ENCODE data around the gene PIGK.
"Not testable (repeated sequence)": the region's sequence is repeated elsewhere in the genome, so short reads cannot be mapped to it uniquely, and the experiment has no call there.

Gene PIGK

DNA sequence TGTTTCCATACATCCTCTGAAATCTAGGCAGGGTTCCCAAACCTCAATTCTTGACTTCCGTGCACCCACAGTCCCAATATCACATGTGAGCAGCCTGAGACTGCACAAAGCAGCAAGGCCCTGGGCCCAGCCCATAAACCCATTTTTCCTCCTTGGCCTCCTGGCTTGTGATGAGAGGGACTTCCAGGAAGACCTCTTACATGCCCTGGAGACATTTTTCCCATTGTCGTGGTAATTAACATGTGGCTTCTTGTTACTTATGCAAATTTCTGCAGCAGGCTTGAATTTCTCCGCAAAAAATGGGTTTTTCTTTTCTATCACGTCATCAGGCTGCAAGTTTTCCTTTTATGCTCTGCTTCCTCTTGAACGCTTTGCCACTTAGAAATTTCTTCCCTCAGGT, 3.3 kb upstream of the PIGK start:
- no peak overlapping the region for H3K4me3 ChIP-seq
- H3K9me3 ChIP-seq: no peaks in the 10 kb centered on the region
- H3K4me1 ChIP-seq: peaks cover 11% of the 10 kb centered on the region
- H3K27me3 ChIP-seq (ENCODE audit: low read depth): peaks cover 2% of the 10 kb centered on the region; the same call in 1 of the 2 replicates
- DNase-seq (ENCODE audit: low spot score in 2 of 2): peak in 1 of 2 experiments; percentile 38
- in situ Hi-C loops (cut with MboI; ENCODE audit: low sequenced_read_pairs): no loop called here
- H3K36me3 ChIP-seq (replicated peaks): peaks cover 3% of the 10 kb centered on the region; the same call in 1 of the 2 replicates

DNA sequence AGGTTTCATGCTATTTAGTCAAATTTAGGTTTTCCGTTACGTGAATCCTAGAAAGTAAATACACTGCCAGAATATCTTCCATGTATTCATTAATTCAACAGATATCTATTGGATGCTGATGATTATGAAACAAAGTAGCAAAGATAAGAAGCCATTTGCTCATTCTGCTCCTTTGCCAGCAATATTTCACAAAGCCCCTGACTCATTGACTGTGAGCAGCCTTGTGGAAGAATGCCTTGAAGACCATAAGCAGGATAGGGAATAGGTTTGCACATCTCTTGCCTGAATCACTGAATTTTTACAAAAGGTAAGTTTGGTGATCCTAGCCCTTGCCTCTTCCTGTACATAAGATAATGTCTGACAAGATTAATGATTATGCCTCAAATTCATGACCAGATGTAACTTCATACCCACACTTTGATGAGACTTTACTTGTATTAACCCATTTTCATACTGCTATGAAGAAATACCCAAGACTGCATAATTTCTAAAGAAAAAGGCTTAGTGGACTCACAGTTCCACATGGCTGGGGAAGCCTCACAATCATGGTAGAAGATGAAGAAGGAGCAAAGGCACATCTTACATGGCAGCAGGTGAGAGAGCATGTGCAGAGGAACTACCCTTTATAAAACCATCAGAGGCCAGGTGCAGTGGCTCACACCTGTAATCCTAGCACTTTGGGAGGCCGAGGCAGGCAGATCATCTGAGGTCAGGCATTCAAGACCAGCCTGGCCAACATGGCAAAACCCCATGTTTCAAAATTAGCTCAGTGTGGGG, 1.6 kb upstream of the PIGK start:
- in situ Hi-C loops (cut with MboI; ENCODE audit: low sequenced_read_pairs): no loop called here

DNA sequence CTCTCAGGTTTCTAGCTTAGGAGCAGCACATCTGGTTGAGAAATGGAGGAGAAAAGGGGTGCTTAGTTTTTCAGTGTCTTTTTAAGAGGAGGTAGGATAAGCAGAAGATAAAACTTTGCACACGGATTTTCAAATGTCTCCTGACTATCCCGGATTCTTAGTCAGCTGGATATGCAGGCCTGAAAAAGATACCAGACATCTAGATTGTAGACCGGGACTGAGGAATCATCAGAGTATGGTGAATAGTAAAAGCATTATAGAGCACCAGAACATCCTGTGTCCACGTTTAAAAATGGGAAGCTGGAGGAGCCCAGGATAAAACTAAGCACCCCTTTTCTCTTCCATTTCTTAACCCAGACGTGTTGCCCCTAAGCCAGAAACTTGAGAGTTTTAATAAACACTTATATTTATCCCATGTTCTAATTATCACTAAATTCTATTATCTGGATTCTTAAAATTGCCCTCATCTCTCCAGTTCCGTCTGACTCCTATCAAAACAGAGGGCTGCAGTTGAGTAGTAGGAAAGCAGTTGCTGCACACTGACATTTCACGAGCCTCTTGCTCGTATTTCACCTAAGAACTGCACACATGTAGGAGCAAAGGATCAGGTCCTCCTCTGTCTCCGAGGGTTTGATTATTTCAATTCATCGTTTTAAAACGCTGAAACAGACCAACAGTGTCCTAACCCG, 609 bp downstream of the PIGK start:
- H3K36me3 ChIP-seq (replicated peaks): peaks cover 3% of the 10 kb centered on the region; the same call in 1 of the 2 replicates
- peak overlapping the region; percentile 57 for H3K4me3 ChIP-seq
- no peaks in the 10 kb centered on the region for H3K9me3 ChIP-seq
- DNase-seq (ENCODE audit: low spot score in 2 of 2): no peak
- in situ Hi-C loops (cut with MboI; ENCODE audit: low sequenced_read_pairs): no loop called here
- peaks cover 18% of the 10 kb centered on the region for H3K4me1 ChIP-seq
- H3K27me3 ChIP-seq (ENCODE audit: low read depth): no peaks in the 10 kb centered on the region

More for the DNA sequence above, 1.6 kb upstream of the PIGK start:
- Histone ChIP-seq H3K4me3 (no peak overlapping the region), H3K4me1 (peaks cover 12% of the 10 kb centered on the region), H3K9me3 (no peaks in the 10 kb centered on the region), H3K27me3 (ENCODE audit: low read depth) (no peaks in the 10 kb centered on the region), H3K36me3 (replicated peaks) (peaks cover 3% of the 10 kb centered on the region; the same call in 1 of the 2 replicates)
- DNase-seq (ENCODE audit: low spot score in 2 of 2): no peak

DNA sequence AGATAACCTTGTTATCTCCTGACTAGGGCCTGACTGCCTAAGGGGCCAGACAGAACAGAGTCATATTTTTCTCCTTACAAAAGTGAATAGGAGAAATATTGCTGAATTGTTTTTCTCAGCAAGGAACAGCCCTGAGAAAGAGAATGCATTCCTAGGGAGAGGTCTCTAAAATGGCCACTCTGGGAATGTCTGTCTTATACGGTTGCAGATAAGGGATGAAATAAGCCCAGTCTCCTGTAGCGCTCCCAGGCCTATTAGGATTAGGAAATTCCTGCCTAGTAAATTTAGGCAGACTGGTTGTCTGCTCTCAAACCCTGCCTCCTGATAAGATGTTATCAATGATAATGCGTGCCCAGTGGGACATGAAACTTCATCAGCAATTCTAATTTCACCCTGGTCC, 15.2 kb downstream of the PIGK start:
- H3K9me3 ChIP-seq; H3K27me3 ChIP-seq (ENCODE audit: low read depth); DNase-seq (ENCODE audit: low spot score in 2 of 2); in situ Hi-C loops (cut with MboI; ENCODE audit: low sequenced_read_pairs); H3K4me1 ChIP-seq; H3K36me3 ChIP-seq (replicated peaks); H3K4me3 ChIP-seq: not testable (repeated sequence)

DNA sequence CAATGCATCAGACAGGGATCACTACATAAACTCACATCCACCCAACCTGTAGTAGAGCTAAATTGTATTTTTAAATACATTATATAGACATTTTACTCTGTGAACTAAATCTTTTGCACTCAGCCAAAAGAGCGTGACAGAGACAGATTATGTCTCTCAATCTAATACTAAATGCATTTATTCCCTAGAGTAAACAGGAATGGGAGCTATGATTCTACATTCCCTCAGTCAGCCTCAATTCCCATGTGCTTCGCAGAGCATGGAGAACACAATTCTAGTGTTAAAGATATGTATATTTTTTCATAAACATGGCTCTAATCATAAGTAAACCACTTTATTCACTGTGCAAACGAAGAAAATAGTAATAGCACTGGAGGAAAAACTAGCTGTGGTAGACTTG, 16.5 kb downstream of the PIGK start:
- Histone ChIP-seq H3K4me3 (no peak overlapping the region), H3K9me3 (no peaks in the 10 kb centered on the region), H3K4me1 (no peaks in the 10 kb centered on the region), H3K27me3 (ENCODE audit: low read depth) (no peaks in the 10 kb centered on the region), H3K36me3 (replicated peaks) (no peaks in the 10 kb centered on the region)
- in situ Hi-C loops (cut with MboI; ENCODE audit: low sequenced_read_pairs): no loop called here
- no peak for DNase-seq (ENCODE audit: low spot score in 2 of 2)

DNA sequence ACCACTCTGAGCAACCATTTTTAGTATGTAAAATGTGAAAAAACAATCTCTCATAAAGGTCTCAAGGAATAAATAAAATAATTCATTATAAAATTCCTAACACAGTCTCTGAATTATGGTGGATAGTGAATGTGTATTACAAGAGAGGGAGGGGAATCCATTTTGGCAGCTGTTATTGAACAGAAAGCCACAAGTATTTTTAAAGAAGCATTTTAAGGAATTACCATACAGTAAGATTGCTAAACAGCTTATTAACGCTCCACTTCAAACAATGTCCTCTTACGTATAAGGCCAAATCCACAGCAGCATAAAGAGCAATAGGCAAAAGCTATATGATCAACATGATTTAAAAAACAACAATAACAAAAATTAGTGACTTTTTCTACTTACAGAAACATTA, 18.4 kb downstream of the PIGK start:
- Histone ChIP-seq H3K4me3 (no peak overlapping the region), H3K4me1 (no peaks in the 10 kb centered on the region), H3K36me3 (replicated peaks) (no peaks in the 10 kb centered on the region), H3K27me3 (ENCODE audit: low read depth) (no peaks in the 10 kb centered on the region), H3K9me3 (no peaks in the 10 kb centered on the region)
- DNase-seq (ENCODE audit: low spot score in 2 of 2): no peak
- in situ Hi-C loops (cut with MboI; ENCODE audit: low sequenced_read_pairs): no loop called here

DNA sequence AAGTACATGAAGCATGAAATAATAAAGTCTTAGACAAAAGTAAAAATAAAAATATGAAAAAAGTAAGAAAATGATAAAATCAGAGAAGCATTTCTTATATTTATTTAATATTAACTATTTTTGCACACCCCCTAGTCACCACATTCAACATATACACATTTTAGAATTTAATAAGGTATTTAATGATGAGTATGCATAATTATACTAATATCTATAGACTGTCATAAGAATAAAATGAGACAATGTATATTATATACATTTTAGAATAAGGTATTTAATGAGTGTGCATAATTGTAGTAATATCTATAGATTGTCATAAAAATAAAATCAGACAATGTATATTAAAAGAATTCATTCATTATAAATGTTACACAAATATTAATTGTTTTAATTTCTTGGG, 18.9 kb downstream of the PIGK start:
- Histone ChIP-seq H3K36me3 (replicated peaks) (no peaks in the 10 kb centered on the region), H3K4me1 (no peaks in the 10 kb centered on the region), H3K4me3 (no peak overlapping the region), H3K27me3 (ENCODE audit: low read depth) (no peaks in the 10 kb centered on the region), H3K9me3 (no peaks in the 10 kb centered on the region)
- in situ Hi-C loops (cut with MboI; ENCODE audit: low sequenced_read_pairs): no loop called here
- no peak for DNase-seq (ENCODE audit: low spot score in 2 of 2)

DNA sequence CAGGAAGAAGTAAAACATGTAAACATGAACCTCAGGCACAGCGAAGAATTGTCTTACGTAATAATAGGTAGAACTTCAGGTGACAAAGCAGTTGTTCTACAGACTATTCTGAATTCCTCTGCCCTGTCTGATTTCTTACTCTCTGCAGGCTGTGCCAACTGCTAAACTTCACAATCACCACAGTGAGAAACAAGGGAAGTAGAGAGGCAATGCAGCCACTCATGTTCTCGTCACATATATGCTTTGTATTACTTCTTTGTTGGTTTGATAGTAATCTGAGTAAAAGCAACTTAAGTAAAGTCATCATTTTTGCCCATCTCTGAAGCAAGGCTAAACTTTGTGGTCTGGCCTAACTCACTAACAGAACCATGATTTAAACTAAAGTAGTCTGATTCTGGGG, 21.9 kb downstream of the PIGK start:
- H3K4me1 ChIP-seq: no peaks in the 10 kb centered on the region
- H3K4me3 ChIP-seq: no peak overlapping the region
- no peaks in the 10 kb centered on the region for H3K9me3 ChIP-seq
- in situ Hi-C loops (cut with MboI; ENCODE audit: low sequenced_read_pairs): no loop called here
- H3K27me3 ChIP-seq (ENCODE audit: low read depth): no peaks in the 10 kb centered on the region
- no peaks in the 10 kb centered on the region for H3K36me3 ChIP-seq (replicated peaks)
- DNase-seq (ENCODE audit: low spot score in 2 of 2): no peak

DNA sequence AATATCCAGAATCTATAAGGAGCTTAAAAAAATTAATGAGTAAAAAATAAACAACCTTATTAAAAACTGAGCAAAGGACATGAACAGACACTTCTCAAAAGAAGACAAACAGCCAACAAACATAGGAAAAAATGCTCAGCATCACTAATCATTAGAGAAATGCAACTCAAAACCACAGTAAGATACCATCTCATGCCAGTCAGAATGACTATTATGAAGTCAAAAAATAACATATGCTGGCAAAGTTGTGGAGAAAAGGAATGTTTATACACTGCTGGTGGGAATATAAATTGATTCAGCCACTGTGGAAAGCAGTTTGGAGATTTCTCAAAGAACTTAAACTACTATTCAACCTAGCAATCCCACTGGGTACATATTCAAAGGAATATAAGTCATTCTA, 25.3 kb downstream of the PIGK start:
- in situ Hi-C loops (cut with MboI; ENCODE audit: low sequenced_read_pairs): no loop called here
- no peaks in the 10 kb centered on the region for H3K9me3 ChIP-seq
- H3K4me1 ChIP-seq: no peaks in the 10 kb centered on the region
- no peaks in the 10 kb centered on the region for H3K36me3 ChIP-seq (replicated peaks)
- H3K4me3 ChIP-seq: no peak overlapping the region
- no peak for DNase-seq (ENCODE audit: low spot score in 2 of 2)
- H3K27me3 ChIP-seq (ENCODE audit: low read depth): no peaks in the 10 kb centered on the region

DNA sequence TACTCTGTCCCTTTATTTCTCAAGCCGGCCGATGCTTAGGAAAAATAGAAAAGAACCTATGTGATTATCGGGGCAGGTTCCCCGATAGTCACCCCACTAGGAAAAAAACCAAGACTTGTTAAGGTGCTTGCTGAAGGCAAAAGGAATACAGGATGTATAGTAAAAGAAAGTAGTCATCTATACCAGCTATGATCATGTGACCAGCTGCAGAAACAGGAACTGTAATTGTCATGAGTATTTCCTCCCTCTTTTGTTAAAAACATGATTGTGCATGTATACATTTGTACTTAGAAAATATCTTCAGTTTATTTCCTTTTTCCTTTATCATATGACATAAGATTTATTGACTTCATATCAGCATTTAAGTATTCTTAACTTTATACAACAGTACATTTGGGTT, 30.5 kb downstream of the PIGK start:
- Histone ChIP-seq H3K27me3 (ENCODE audit: low read depth) (no peaks in the 10 kb centered on the region), H3K4me1 (no peaks in the 10 kb centered on the region), H3K4me3 (no peak overlapping the region), H3K36me3 (replicated peaks) (no peaks in the 10 kb centered on the region), H3K9me3 (no peaks in the 10 kb centered on the region)
- in situ Hi-C loops (cut with MboI; ENCODE audit: low sequenced_read_pairs): no loop called here
- no peak for DNase-seq (ENCODE audit: low spot score in 2 of 2)

DNA sequence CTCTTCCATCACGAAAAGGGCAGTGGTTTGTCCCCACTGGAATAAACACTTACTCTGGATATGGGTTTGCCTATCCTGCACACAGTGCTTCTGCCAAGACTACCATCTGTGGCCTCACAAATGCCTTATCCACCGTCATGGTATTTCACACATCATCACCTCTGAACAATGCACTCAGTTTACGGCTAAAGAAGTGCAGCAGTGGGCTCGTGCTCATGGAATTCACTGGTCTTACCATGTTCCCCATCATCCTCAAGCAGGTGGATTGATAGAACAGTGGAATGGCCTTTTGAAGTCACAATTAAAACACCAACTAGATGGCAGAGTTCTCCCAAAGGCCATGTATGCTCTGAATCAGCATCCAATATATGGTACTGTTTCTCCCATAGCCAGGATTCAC, 32.3 kb downstream of the PIGK start:
- H3K9me3 ChIP-seq; H3K27me3 ChIP-seq (ENCODE audit: low read depth); in situ Hi-C loops (cut with MboI; ENCODE audit: low sequenced_read_pairs); H3K4me3 ChIP-seq; H3K36me3 ChIP-seq (replicated peaks); DNase-seq (ENCODE audit: low spot score in 2 of 2); H3K4me1 ChIP-seq: not testable (repeated sequence)

DNA sequence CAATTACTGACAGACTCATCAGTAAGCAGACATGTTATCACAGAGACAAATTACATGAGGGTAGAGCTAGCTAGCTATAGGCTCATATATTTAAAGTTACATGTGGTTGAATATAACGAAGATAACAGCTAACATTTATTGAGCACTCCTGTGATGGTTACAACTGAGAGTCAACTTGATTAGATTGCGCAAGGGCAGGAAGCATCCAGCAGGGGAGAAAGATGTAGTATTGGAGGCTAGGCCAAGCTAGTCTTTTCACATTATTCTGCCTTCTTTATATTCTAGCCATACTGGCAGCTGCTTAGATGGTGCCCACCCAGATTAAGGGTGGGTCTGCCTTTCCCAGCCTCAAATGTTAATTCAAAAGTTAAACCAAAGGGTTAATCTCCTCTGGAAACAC, 37.1 kb downstream of the PIGK start:
- Histone ChIP-seq H3K4me1 (no peaks in the 10 kb centered on the region), H3K27me3 (ENCODE audit: low read depth) (no peaks in the 10 kb centered on the region), H3K9me3 (no peaks in the 10 kb centered on the region; the same call in 1 of the 2 replicates), H3K36me3 (replicated peaks) (no peaks in the 10 kb centered on the region), H3K4me3 (no peak overlapping the region)
- DNase-seq (ENCODE audit: low spot score in 2 of 2): no peak
- in situ Hi-C loops (cut with MboI; ENCODE audit: low sequenced_read_pairs): no loop called here

DNA sequence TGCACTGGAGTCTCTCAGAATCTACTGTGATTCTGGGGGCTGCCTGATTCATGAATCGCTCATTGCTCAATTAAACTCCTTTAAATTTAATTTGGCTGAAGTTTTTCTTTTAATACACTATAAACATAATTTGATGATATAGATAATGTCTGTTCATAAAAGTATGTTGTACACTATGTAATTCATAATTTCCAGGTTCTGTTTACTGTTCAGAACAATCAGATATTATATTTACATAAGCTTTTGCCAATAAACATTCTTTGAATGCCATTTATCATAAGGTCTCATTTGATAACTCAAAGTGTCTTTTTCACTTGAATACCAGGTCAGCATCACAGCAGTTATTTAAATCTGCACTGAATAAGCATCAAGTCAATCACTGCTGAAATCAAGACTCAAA, 39.6 kb downstream of the PIGK start:
- Histone ChIP-seq H3K27me3 (ENCODE audit: low read depth) (no peaks in the 10 kb centered on the region), H3K36me3 (replicated peaks) (no peaks in the 10 kb centered on the region), H3K9me3 (peaks cover 5% of the 10 kb centered on the region; the same call in 1 of the 2 replicates), H3K4me1 (no peaks in the 10 kb centered on the region), H3K4me3 (no peak overlapping the region)
- in situ Hi-C loops (cut with MboI; ENCODE audit: low sequenced_read_pairs): no loop called here
- no peak for DNase-seq (ENCODE audit: low spot score in 2 of 2)

DNA sequence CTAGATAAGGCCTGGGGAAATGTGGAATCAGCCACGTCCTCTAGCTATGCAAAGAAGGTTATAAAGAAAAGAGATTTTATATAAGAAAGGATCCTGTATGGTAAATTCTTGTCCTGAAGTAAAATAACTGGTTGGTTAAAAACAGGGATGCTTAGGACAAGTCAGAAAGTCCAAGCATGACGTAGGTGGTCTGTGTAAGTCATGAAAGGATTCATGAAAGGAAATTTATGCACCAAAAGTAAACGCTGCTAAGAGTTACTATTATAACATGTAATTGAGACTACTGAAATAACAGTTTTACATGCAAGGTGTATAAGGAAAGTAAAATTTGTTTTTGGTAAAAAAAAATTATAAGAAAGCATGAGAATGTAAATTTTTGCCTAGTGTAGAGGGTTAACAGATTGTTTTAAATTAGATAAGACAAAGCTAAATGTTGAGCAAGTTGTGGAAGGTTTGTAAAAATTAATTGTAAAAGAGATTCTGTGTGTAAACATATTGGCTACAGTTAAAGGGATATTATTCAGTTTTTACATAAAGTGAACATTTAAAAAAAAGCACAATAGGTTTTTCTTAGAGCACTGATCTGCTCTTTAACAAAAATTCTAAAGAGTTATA, 43.9 kb downstream of the PIGK start:
- peak in 1 of 2 experiments; percentile 47 for DNase-seq (ENCODE audit: low spot score in 2 of 2)
- H3K4me3 ChIP-seq: no peak overlapping the region
- in situ Hi-C loops (cut with MboI; ENCODE audit: low sequenced_read_pairs): no loop called here
- no peaks in the 10 kb centered on the region for H3K27me3 ChIP-seq (ENCODE audit: low read depth)
- no peaks in the 10 kb centered on the region for H3K36me3 ChIP-seq (replicated peaks)
- H3K4me1 ChIP-seq: no peaks in the 10 kb centered on the region
- peaks cover 6% of the 10 kb centered on the region; the same call in 1 of the 2 replicates for H3K9me3 ChIP-seq

Data from HAP-1 (cell line).